ENCODE results near the gene ACVR1C. TPM values are rescaled to one million over a fixed set of nuclear protein-coding genes. Genes with fewer than 3 reads are reported as not detected.

ACVR1C gene
- total and polyA plus RNA-seq, 2 of the 4 experiments (the other 2 are of a cell fraction): 0.07 to 0.18 TPM

DNA sequence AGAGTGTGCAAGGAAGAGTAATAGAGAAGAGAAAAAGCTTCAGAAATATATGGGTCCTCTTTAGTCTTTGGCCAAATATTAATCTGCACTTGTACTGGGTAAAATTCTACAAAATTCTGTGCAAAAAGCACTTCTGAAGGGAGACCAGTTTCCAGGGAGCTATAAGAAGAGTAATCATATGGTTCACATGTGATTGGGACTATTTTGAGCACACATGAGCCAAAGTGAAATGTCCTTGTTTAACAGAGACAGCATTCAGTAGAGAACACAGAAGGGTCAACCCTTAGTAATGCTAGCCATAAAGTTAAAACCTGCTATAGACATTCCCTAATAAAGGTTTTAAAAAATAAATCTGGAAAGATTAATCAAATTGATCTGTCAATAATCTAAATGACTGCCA, 49.3 kb upstream of the ACVR1C start:
- Histone ChIP-seq H3K18ac (ENCODE audit: low read depth, low read length) (no peak overlapping the region), H3K4me3 (ENCODE audit: insufficient read depth, low read depth, low read length) (no peak overlapping the region), H2AFZ (replicated peaks; ENCODE audit: low read length, poor library complexity) (no peak overlapping the region), H3K23ac (ENCODE audit: low read depth, low read length) (no peak overlapping the region), H3K9me3 (ENCODE audit: control insufficient read depth, insufficient read depth, low read length) (no peaks in the 10 kb centered on the region), H3K36me3 (ENCODE audit: control insufficient read depth, insufficient read depth, low read length) (no peaks in the 10 kb centered on the region), H3K4me2 (ENCODE audit: low read depth, low read length) (no peak overlapping the region), H2BK20ac (ENCODE audit: low read depth, low read length) (no peak overlapping the region), H2BK15ac (ENCODE audit: low read depth, low read length) (no peak overlapping the region), H2AK9ac (replicated peaks; ENCODE audit: low read depth, low read length, poor library complexity) (no peak overlapping the region), H2BK120ac (ENCODE audit: low read depth, low read length) (no peak overlapping the region), H4K91ac (ENCODE audit: insufficient read depth, low read depth, low read length) (no peak overlapping the region), H2AK5ac (ENCODE audit: low read depth, low read length) (no peak overlapping the region), H3K4ac (ENCODE audit: low read depth, low read length) (no peak overlapping the region), H3K27ac (ENCODE audit: insufficient read depth, low read length) (no peak overlapping the region), H4K20me1 (ENCODE audit: insufficient read depth, low read length) (no peaks in the 10 kb centered on the region), H2BK5ac (ENCODE audit: low read depth, low read length, poor library complexity, severe bottlenecking) (no peak overlapping the region), H3K9ac (ENCODE audit: low read depth, low read length) (no peak overlapping the region), H3K79me1 (ENCODE audit: low read depth in 1 of 2, low read length in 2 of 2) (no peaks in the 10 kb centered on the region), H3K4me1 (ENCODE audit: control insufficient read depth, insufficient read depth, low read length) (no peaks in the 10 kb centered on the region), H4K8ac (ENCODE audit: low read depth in 2 of 2, low read length in 2 of 2) (no peak overlapping the region), H3K27me3 (ENCODE audit: control insufficient read depth, insufficient read depth, low read length) (no peaks in the 10 kb centered on the region), H4K5ac (ENCODE audit: low read depth, low read length) (no peak overlapping the region), H3K14ac (replicated peaks; ENCODE audit: low read depth, low read length) (no peak overlapping the region), H3K9me1 (ENCODE audit: insufficient read depth, low read length) (no peaks in the 10 kb centered on the region), H3K56ac (ENCODE audit: extremely low read depth, insufficient read depth, low read length) (no peak overlapping the region)
- DNase-seq: no peak
- ChIA-PET CTCF (no interaction called here), POLR2A (ENCODE audit: unreplicated experiment) (no interaction called here)
- intact Hi-C loops (cut with micrococcal nuclease): no loop called here
- no TSS peak for BruUV-seq (replicated peaks)
- in situ Hi-C loops (cut with MboI; ENCODE audit: low sequenced_read_pairs): no loop called here
- dilution Hi-C loops (cut with HindIII; ENCODE audit: low sequenced_read_pairs, unreplicated experiment): no loop called here
- no peak for ATAC-seq (ENCODE audit: low read depth)
- TF ChIP-seq MAFK (IDR thresholded peaks at IDR 0.05; ENCODE audit: low read depth, low read length) (no peak), CTCF (conservative IDR thresholded peaks at IDR 0.05; ENCODE audit: low read depth, low read length) (no peak), USF2 (IDR thresholded peaks at IDR 0.05; ENCODE audit: low read depth, low read length) (no peak), MXI1 (IDR thresholded peaks at IDR 0.05; ENCODE audit: borderline replicate concordance, low read depth, low read length) (no peak), RFX5 (IDR thresholded peaks at IDR 0.05; ENCODE audit: low read depth, low read length) (no peak), POLR2A (IDR thresholded peaks at IDR 0.05; ENCODE audit: low read depth, low read length) (no peak), RAD21 (IDR thresholded peaks at IDR 0.05; ENCODE audit: low read length) (no peak), BHLHE40 (IDR thresholded peaks at IDR 0.05; ENCODE audit: low read depth, low read length) (no peak), FOS (IDR thresholded peaks at IDR 0.05; ENCODE audit: low read depth, low read length) (no peak), SMC3 (IDR thresholded peaks at IDR 0.05; ENCODE audit: low read depth, low read length) (no peak), CEBPB (IDR thresholded peaks at IDR 0.05; ENCODE audit: low read depth, low read length) (no peak), RCOR1 (IDR thresholded peaks at IDR 0.05; ENCODE audit: insufficient replicate concordance, low read length) (no peak), NFE2L2 (IDR thresholded peaks at IDR 0.05; ENCODE audit: low read depth, low read length) (no peak)
- TF ChIP-seq, protein P1, sequence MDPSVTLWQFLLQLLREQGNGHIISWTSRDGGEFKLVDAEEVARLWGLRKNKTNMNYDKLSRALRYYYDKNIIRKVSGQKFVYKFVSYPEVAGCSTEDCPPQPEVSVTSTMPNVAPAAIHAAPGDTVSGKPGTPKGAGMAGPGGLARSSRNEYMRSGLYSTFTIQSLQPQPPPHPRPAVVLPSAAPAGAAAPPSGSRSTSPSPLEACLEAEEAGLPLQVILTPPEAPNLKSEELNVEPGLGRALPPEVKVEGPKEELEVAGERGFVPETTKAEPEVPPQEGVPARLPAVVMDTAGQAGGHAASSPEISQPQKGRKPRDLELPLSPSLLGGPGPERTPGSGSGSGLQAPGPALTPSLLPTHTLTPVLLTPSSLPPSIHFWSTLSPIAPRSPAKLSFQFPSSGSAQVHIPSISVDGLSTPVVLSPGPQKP (IDR thresholded peaks at IDR 0.05; ENCODE audit: borderline replicate concordance, low read depth, low read length): no peak

All from IMR-90 (cell line).